GM18867 (cell line): ENCODE results near the gene GPR141.
A peak's percentile ranks its signal among the peaks of the same experiment; 100 is the strongest.

Experiments
- ATAC-seq: cut with Tn5 transposase; IDR thresholded peaks from one replicate; pipeline ENCODE4 v1.9.1; 2021; ENCODE audit warnings: mild to moderate bottlenecking, moderate library complexity; ENCODE audit not compliant: unreplicated experiment

The GPR141 gene

GRCh38 chr7:37729181-37729580, 45.6 kb downstream of the GPR141 start:
- ATAC-seq: no peak

DNA sequence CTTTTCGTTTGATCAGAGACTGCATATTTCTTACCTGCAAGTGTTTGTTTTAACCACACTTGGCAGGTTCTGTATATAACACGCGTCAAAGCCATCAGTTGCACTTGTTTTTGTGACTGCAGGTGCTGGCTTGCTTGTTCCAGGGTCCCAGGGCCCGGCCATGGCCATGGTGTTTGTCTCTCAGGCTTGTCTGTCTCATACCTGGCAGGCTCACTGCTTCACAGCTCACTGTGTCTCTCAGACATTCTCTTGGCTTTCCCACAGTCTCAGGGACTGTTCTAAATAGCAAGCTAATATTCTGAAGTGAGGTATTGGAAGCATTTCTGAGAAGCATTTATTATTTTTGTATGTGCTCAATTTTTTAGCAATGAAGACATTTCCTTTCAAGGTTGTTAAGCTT, 46.9 kb downstream of the GPR141 start:
- ATAC-seq: no peak

GRCh38 chr7:37732253-37732652, 48.7 kb downstream of the GPR141 start:
- peak; percentile 85 for ATAC-seq

- no peak for ATAC-seq
Observed at GRCh38 chr7:37732888-37733287, 49.3 kb downstream of the GPR141 start.

- ATAC-seq: no peak
Observed at GRCh38 chr7:37735196-37735595, 51.6 kb downstream of the GPR141 start.

GRCh38 chr7:37738321-37738720, 54.8 kb downstream of the GPR141 start:
- no peak for ATAC-seq

GRCh38 chr7:37740398-37740797, 56.8 kb downstream of the GPR141 start:
- no peak for ATAC-seq

- no peak for ATAC-seq
Observed at GRCh38 chr7:37741776-37742175, 58.2 kb downstream of the GPR141 start.

GRCh38 chr7:37751096-37751495, 67.5 kb downstream of the GPR141 start:
- no peak for ATAC-seq

GRCh38 chr7:37753398-37754050, 70.0 kb downstream of the GPR141 start:
- no peak for ATAC-seq

GRCh38 chr7:37756797-37757551, 73.4 kb downstream of the GPR141 start:
- ATAC-seq: no peak

DNA sequence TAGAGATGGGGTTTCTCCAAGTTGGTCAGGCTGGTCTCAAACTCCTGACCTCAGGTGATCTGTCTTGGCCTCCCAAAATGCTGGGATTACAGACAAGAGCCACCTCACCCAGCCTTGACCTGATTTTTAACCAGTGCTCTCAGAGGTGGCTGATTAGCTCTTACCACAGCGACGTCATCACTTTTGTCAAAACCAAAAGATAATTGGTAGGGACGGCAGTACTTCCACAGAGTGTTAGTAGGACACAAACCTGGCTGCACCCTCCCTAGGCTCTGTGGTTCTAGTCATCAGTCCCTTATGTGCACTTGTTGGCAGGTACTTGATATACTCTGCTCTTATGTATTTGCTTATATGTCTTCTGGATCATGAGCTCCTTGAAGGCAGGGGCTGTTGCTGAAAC, 74.0 kb downstream of the GPR141 start:
- ATAC-seq: no peak

GRCh38 chr7:37758501-37759045, 75.0 kb downstream of the GPR141 start:
- no peak for ATAC-seq

- no peak for ATAC-seq
Observed at GRCh38 chr7:37759526-37759925, 76.0 kb downstream of the GPR141 start.

GRCh38 chr7:37765421-37765829, 81.9 kb downstream of the GPR141 start:
- ATAC-seq: no peak

DNA sequence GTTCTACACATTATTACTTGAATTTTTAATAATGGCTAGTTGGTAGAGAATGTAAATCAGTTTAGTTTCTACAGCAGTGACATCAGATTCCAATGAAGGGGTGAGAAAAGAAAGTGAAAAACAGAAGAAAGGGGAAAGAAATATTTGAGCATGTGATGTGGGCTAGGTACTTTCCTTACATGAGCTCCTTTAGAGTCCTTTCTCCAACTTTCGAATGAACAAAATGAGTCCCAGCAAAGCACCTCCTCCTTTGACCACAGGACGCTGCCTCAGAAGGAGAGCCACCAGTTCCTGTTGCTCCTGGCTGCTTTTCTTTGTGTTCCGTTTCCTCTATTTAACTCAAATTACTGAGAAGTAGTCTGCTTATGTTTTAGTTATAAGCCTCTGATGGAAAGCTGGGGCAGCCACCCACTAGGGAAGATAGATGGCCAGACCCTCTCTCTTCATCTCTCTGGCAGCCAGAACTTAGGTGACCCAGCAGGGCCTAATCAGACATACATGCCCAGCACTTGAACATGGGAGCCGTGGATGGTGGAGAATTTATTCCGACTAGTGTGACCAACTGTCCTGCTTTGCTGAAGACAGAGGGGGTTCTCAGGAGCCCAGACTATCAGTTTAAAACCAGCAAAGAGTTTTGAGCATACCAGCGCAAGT, 82.4 kb downstream of the GPR141 start:
- ATAC-seq: peak; percentile 88

- ATAC-seq: no peak
Observed at GRCh38 chr7:37768611-37769010, 85.0 kb downstream of the GPR141 start.

- no peak for ATAC-seq
Observed at GRCh38 chr7:37769291-37769690, 85.7 kb downstream of the GPR141 start.

- ATAC-seq: no peak
Observed at GRCh38 chr7:37769726-37770125, 86.2 kb downstream of the GPR141 start.

DNA sequence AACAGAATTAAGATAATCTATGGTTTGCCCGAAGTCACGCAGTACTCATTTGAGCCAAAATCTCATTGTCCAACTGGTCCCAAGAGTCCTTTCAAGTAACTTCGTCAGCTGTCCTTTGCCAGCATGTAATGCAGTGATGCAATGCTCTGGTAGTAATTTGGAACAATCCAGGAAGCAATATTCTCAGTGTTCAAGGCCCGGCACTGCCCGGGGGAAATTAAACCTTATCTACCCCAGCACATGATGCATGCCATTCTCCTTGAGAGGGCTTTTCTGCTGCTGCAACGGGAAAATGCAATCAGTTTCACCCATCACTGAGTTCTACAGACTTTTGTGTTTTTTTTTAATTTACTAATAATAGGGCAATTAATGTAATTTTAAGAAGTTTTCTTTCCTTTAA, 87.3 kb downstream of the GPR141 start:
- ATAC-seq: no peak

DNA sequence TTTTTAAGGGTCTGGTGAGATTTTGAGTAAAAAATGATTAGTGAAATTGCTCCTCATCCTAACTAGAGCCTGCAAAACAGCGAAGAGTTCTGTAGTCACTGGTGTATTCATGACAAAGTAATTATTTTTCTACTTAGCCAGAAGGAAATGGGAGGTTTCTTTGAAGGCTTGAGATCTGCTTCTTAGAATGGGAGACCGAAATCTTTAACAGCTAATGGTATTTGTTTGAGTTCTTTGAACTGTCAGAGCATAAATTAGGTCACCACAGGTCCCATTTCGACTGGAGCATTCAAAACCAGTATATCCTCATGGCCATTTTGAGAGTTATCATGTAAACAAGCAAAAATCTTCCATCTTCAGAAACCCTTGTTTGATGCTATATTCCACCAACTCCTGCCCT, 87.8 kb downstream of the GPR141 start:
- no peak for ATAC-seq

GRCh38 chr7:37771801-37772200, 88.2 kb downstream of the GPR141 start:
- no peak for ATAC-seq
